Posterior vena cava (tissue), 2 donors: Measurements from ENCODE around the gene S1PR5. TPM values are rescaled to one million over a fixed set of nuclear protein-coding genes. Genes with fewer than 3 reads are reported as not detected.

Source experiments
- DNase-seq: peaks from one replicate; pipeline ENCODE4 v3.0.0-alpha.2; 2020; ENCODE audit warnings: low spot score
- intact Hi-C, 2 donors: fragments of 100-400 bp; cut with DNase I; formaldehyde crosslinking; loops; one replicate each; pipeline versions ENCODE4 v1.14.1 to v1.14.2; 2022 to 2023
- total RNA-seq, 2 donors: library from RNA; stranded (reverse); fragmentation: NEBNext Ultra II Directional; extraction: Animal tissue kit (Norgen Biotek cat#: 25700); gene quantifications; one replicate each; pipeline ENCODE4 v1.2.1, GENCODE V29; 2021
- donor health status: DM: yes; HTN: yes; CAD: no.
- donor health status: DM: yes; HTN: yes; CAD: no.

The S1PR5 gene
- total RNA-seq, 2 donors from 2014 or later = not detected

GRCh38 chr19:10518444-10519361 is 1.5 kb upstream of the S1PR5 start:
- intact Hi-C loops = loop anchor here in 1 of 2 donors (2.0 kb wide), 1 partner anchor 34 kb away; no protein-coding TSS in a partner anchor
- DNase-seq = no peak

GRCh38 chr19:10517760-10518443 is 655 bp upstream of the S1PR5 start:
- intact Hi-C loops = loop anchor here in 1 of 2 donors (2.0 kb wide), 1 partner anchor 35 kb away; no protein-coding TSS in a partner anchor
- no peak for DNase-seq

GRCh38 chr19:10516671-10517286 is 468 bp downstream of the S1PR5 start:
- DNase-seq = no peak
- intact Hi-C loops = no loop called here

- no peak for DNase-seq
- intact Hi-C loops = no loop called here
Observed at GRCh38 chr19:10516064-10516385, 1.2 kb downstream of the S1PR5 start.

GRCh38 chr19:10514211-10515145 is 2.8 kb downstream of the S1PR5 start:
- DNase-seq = no peak
- intact Hi-C loops = no loop called here

- intact Hi-C loops = no loop called here
- no peak for DNase-seq
Observed at GRCh38 chr19:10513223-10513622, 4.0 kb downstream of the S1PR5 start.

- intact Hi-C loops = no loop called here
- no peak for DNase-seq
Observed at GRCh38 chr19:10510301-10510802, 6.9 kb downstream of the S1PR5 start.

- intact Hi-C loops = no loop called here
- no peak for DNase-seq
Observed at GRCh38 chr19:10508707-10509106, 8.5 kb downstream of the S1PR5 start.

- intact Hi-C loops = no loop called here
- no peak for DNase-seq
Observed at GRCh38 chr19:10508036-10508435, 9.2 kb downstream of the S1PR5 start.

- intact Hi-C loops = no loop called here
Observed at GRCh38 chr19:10505583-10506229, 11.5 kb downstream of the S1PR5 start.

GRCh38 chr19:10503002-10503789 is 14.1 kb downstream of the S1PR5 start, which contains the start of gene KEAP1:
Gene KEAP1 (minus strand): TSS chr19:10503356. CDS start chr19:10500033, 3,323 bp downstream.
- DNase-seq = peak; percentile 81
- intact Hi-C loops = no loop called here

More at GRCh38 chr19:10505583-10506229, 11.5 kb downstream of the S1PR5 start:
- peak; percentile 92 for DNase-seq

GRCh38 chr19:10502524-10503001 is 14.7 kb downstream of the S1PR5 start:
- intact Hi-C loops = no loop called here
- peak; percentile 98 for DNase-seq

GRCh38 chr19:10501971-10502523 is 15.2 kb downstream of the S1PR5 start:
- DNase-seq = peak; percentile 85
- intact Hi-C loops = no loop called here

GRCh38 chr19:10500247-10500592 is 17.0 kb downstream of the S1PR5 start:
- intact Hi-C loops = no loop called here
- DNase-seq = no peak

GRCh38 chr19:10499550-10500246 is 17.5 kb downstream of the S1PR5 start:
- intact Hi-C loops = no loop called here
- no peak for DNase-seq

- intact Hi-C loops = no loop called here
Observed at GRCh38 chr19:10497371-10497770, 19.9 kb downstream of the S1PR5 start.

More at GRCh38 chr19:10497371-10497770, 19.9 kb downstream of the S1PR5 start:
- DNase-seq = no peak
